ENCODE data around the gene LYRM2.
A peak's percentile ranks its signal among the peaks of the same experiment; 100 is the strongest.
"Not testable (repeated sequence)": the region's sequence is repeated elsewhere in the genome, so short reads cannot be mapped to it uniquely, and the experiment has no call there.

LYRM2 gene

GRCh38 chr6:89644864-89645263 lies 6.3 kb upstream of the LYRM2 start:
- no peak for DNase-seq (ENCODE audit: low spot score)

GRCh38 chr6:89643406-89643805 lies 4.9 kb upstream of the LYRM2 start:
- DNase-seq (ENCODE audit: low spot score) = no peak

GRCh38 chr6:89642956-89643355 lies 4.4 kb upstream of the LYRM2 start:
- DNase-seq (ENCODE audit: low spot score) = no peak

DNA sequence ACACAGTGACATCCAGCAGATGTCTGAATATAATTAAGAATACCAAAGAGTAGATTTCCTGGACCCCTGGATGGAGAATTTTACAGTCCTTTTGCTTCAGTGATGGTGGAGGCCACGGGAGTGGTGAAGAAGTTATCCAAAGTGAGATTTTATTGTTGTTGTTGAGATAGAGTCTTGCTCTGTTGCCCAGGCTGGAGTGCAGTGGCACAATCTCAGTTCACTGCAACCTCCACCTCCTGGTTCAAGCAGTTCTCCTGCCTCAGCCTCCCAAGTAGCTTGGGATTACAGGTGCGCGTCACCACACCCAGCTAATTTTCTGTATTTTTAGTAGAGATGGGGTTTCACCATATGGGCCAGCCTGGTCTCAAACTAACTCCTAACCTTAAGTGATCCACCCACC lies 3.0 kb upstream of the LYRM2 start:
- DNase-seq (ENCODE audit: low spot score) = not testable (repeated sequence)

DNA sequence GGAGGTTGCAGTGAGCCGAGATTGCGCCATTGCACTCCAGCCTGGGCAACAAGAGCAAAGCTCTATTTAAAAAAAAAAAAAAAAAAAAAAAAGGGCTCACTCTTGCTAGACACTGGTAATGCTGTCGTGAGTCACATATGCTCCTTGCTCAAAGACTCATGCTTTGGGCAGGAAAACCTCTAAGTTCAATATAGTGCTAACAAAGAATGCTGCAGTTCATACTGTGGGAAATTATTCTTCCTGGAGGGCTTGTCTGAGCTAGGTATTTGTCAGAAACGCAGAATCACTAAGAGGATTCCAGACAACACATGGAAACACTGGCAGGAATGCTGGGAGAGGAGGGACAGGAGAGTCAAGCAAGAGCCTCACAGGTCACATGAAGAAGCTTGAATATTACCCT lies 2.3 kb upstream of the LYRM2 start:
- no peak for DNase-seq (ENCODE audit: low spot score)

DNA sequence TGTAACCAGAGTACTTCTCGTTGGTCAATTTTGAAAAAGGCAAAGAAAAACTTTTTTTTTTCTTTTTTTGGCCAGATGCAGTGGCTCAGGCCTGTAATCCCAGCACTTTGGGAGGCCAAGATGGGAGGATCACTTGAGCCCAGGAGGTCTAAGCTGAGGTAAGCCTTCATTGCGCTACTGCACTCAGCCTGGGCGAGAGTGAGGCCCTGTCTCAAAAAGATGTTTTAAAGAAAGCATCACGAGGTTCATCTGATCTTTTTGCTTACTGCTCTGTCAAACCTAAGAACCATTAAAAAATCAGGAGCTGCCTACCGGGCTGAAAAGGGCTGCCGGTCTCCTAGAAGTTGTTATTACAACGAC lies 607 bp downstream of the LYRM2 start:
- no peak for DNase-seq (ENCODE audit: low spot score)

- DNase-seq (ENCODE audit: low spot score) = not testable (repeated sequence)
Measured at GRCh38 chr6:89636412-89636811, 2.1 kb downstream of the LYRM2 start.

GRCh38 chr6:89630488-89630887 lies 8.1 kb downstream of the LYRM2 start:
- no peak for DNase-seq (ENCODE audit: low spot score)

- no peak for DNase-seq (ENCODE audit: low spot score)
Measured at GRCh38 chr6:89623749-89624148, 14.8 kb downstream of the LYRM2 start.

DNA sequence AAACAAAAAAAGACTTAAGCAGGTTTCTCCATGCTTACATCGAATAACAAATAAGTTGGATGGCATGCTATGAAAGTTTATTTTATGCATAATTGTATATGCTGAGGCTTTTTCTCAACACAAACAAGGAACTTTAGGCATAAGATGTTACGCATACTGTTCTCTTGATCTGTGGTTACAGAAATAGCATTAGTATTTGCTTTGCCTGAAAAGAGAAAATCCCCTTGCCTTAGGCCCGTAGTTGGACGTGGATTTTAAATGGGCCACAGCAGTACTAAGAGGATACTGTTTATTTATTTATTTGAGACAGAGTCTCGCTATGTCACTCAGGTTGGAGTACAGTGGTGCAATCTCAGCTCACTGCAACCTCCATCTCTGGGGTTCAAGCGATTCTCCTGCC lies 19.0 kb downstream of the LYRM2 start:
- DNase-seq (ENCODE audit: low spot score) = no peak

GRCh38 chr6:89618026-89618425 lies 20.5 kb downstream of the LYRM2 start:
- no peak for DNase-seq (ENCODE audit: low spot score)

DNA sequence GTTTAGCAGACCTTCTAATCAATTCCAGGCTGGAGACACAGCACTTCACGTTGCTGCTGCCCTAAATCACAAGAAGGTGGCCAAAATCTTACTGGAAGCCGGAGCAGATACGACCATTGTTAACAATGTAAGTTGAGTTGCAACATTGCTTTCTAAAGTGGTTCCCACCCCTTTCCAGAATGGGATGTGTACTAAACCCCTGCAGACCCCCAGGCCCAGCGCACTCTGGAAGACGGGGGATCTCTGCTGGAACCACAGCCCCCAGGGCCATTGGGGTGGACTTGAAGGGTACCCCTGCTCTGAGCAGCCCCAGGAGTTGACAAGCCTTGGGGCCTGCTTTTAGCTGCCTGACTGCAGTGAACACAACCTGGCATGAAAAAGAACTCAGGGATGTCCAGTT lies 22.0 kb downstream of the LYRM2 start:
- DNase-seq (ENCODE audit: low spot score) = no peak

- DNase-seq (ENCODE audit: low spot score) = no peak
Measured at GRCh38 chr6:89615882-89616281, 22.7 kb downstream of the LYRM2 start.

DNA sequence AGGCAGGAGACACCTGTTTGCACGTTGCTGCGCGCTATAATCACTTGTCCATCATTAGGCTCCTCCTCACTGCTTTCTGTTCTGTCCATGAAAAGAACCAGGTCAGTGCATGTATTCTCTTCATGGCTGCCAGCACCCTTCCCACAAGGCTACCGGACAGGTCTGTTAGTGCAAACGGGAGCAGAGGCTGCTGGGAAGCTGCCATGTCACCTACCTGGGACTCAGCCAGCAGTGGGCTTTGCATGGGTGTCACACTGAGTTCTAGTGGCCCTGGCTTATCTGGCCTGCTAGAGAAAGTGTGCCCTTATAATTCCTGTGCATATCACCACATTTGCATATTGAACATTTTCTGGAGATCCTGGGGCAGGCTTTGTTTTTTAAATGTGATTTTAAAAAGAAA lies 24.8 kb downstream of the LYRM2 start:
- DNase-seq (ENCODE audit: low spot score) = no peak

GRCh38 chr6:89612121-89612520 lies 26.4 kb downstream of the LYRM2 start:
- no peak for DNase-seq (ENCODE audit: low spot score)

- no peak for DNase-seq (ENCODE audit: low spot score)
Measured at GRCh38 chr6:89611666-89612065, 26.9 kb downstream of the LYRM2 start.

- peak; percentile 81 for DNase-seq (ENCODE audit: low spot score)
Measured at GRCh38 chr6:89610149-89610642, 28.4 kb downstream of the LYRM2 start.

GRCh38 chr6:89605861-89606260 lies 32.7 kb downstream of the LYRM2 start:
- no peak for DNase-seq (ENCODE audit: low spot score)

GRCh38 chr6:89604653-89605052 lies 33.9 kb downstream of the LYRM2 start:
- DNase-seq (ENCODE audit: low spot score) = no peak

DNA sequence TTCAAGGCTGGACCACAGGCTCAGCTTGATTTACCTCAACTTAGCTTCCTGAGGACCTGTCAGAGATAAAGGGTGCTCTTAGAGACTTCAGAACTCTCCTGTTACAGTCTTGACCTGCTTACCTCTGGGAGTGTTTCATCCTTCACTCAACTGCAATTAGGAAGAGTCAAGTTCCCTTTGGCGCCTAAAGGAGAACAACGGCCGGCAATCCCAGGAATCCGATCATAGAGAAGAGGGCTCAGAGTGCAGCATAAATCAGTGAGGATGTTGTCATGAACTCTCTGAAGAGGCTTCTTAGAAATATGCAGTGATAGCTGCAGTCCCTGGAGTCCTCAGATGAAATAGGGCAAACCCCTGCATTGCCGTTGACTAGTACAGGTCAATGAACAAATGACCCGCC lies 36.4 kb downstream of the LYRM2 start:
- no peak for DNase-seq (ENCODE audit: low spot score)

- DNase-seq (ENCODE audit: low spot score) = no peak
Measured at GRCh38 chr6:89599727-89600126, 38.8 kb downstream of the LYRM2 start.

- DNase-seq (ENCODE audit: low spot score) = peak; percentile 53
Measured at GRCh38 chr6:89597988-89598387, 40.6 kb downstream of the LYRM2 start.

DNA sequence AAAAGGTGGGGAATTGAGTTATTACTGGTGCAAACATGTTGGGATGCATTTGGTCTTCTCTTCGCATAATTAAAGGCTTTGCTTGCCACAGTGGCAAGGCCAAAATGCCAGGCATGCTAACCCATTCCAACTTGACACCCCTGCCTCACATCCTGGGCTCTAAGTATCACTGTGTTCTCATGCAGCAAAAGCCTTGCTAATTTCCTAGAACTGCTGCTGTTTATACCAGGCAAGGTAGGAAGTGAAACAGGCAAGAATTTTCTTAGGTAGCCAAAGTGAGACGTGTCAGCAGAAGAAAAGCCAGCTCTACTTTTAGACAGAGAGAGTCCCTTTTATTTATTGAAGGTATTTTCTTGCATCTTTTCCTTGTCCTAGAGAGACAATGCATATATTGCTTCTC lies 41.2 kb downstream of the LYRM2 start:
- no peak for DNase-seq (ENCODE audit: low spot score)

DNA sequence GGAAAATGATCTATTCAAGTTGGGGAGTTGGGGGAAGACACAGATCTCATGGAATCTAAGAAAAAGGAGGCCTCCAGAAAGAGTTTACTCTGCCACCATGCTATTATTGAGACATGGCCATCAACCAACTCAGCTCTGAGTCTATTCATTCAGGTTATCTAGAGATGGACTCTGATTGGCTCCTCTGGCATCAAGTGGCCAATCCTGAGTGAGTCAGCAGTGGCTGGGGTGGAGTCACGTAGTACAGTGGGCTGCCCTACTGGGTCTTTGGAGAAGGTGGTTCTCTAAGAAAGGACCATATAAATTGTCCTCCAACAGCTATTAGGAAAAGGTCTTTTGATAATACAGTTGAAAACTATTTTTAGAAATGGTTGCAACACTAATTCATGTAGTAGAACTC lies 42.1 kb downstream of the LYRM2 start:
- DNase-seq (ENCODE audit: low spot score) = peak; percentile 55

GRCh38 chr6:89596056-89596455 lies 42.5 kb downstream of the LYRM2 start:
- no peak for DNase-seq (ENCODE audit: low spot score)
